Measurements from ENCODE around the gene YIPF2.

Gene YIPF2

GRCh38 chr19:10936661-10937084 is 8.2 kb upstream of the YIPF2 start:
- peak in 2 of 5 experiments; percentile 37 to 65 for DNase-seq

GRCh38 chr19:10935371-10936059 is 7.1 kb upstream of the YIPF2 start:
- no peak for DNase-seq

GRCh38 chr19:10929402-10929794 is 959 bp upstream of the YIPF2 start:
- no peak for DNase-seq

GRCh38 chr19:10927730-10928562 is 493 bp downstream of the YIPF2 start:
- DNase-seq, result no peak

GRCh38 chr19:10924597-10924996 is 3.8 kb downstream of the YIPF2 start:
- DNase-seq, result no peak

GRCh38 chr19:10923260-10924112 is 5.0 kb downstream of the YIPF2 start:
- DNase-seq, result no peak

GRCh38 chr19:10922638-10923014 is 5.8 kb downstream of the YIPF2 start:
- no peak for DNase-seq

- DNase-seq, result no peak
These were observed 6.4 kb downstream of the YIPF2 start for GRCh38 chr19:10921910-10922637.

- no peak for DNase-seq
These were observed 7.1 kb downstream of the YIPF2 start for GRCh38 chr19:10921199-10921909.

- DNase-seq, result no peak
These were observed 7.7 kb downstream of the YIPF2 start for GRCh38 chr19:10920781-10921180.

- no peak for DNase-seq
These were observed 8.2 kb downstream of the YIPF2 start for GRCh38 chr19:10920288-10920655.

GRCh38 chr19:10919352-10920287 is 8.8 kb downstream of the YIPF2 start:
- no peak for DNase-seq

GRCh38 chr19:10918359-10918758 is 10.1 kb downstream of the YIPF2 start:
- no peak for DNase-seq

- DNase-seq, result no peak
These were observed 11.8 kb downstream of the YIPF2 start for GRCh38 chr19:10916602-10917001.

- no peak for DNase-seq
These were observed 13.0 kb downstream of the YIPF2 start for GRCh38 chr19:10915130-10916091.

- DNase-seq, result no peak
These were observed 14.6 kb downstream of the YIPF2 start for GRCh38 chr19:10913716-10914340.

GRCh38 chr19:10912619-10913018 is 15.8 kb downstream of the YIPF2 start:
- no peak for DNase-seq

- no peak for DNase-seq
These were observed 16.7 kb downstream of the YIPF2 start for GRCh38 chr19:10911579-10912363.

Measured in T-helper 2 cell (primary cell).